HG03103 (cell line): Measurements from ENCODE around the gene RABAC1.

Experiments
- ATAC-seq: cut with Tn5 transposase; IDR thresholded peaks from one replicate; pipeline ENCODE4 v1.9.1; 2021; ENCODE audit warnings: low read depth; ENCODE audit not compliant: unreplicated experiment

Gene RABAC1

DNA sequence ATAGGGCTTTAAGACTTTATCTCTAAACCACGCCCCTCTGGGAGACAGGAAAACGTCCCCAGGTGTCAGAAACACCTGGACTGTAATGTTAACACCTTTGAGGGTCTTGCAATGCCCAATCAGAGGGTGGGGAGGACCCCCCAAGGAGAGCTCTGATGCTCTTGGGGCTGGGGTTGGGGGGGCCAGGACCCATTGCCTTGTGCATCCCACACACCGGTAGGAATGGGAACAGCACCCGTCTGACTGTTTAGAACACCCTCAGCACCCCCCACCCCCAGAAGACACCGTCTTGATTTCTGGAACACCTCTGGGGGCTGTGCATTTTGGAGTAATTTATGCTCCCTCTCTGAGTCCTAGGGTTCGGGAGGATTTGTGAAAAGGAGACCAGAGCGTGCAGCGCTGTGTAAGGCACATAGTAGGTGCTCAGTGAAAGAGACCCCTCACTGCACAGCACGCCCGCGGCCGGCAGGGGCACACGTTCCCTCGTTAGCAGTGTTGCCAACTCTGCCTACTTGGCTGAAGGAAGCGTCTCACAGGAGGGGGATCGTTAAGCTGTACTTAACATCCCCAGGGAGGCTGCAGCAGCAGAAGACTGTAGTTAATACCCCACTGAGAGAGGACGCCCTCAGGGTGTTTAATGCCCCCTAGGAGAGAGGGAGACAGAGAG lies 28.1 kb downstream of the RABAC1 start:
- no peak for ATAC-seq

- ATAC-seq = no peak
These were observed 28.8 kb downstream of the RABAC1 start for GRCh38 chr19:41930322-41930722.

GRCh38 chr19:41929536-41930071 lies 29.5 kb downstream of the RABAC1 start:
- no peak for ATAC-seq

- ATAC-seq = no peak
These were observed 30.2 kb downstream of the RABAC1 start for GRCh38 chr19:41928754-41929535.

GRCh38 chr19:41928221-41928683 lies 30.9 kb downstream of the RABAC1 start, which contains the start of gene ERFL:
Gene ERFL, minus strand, starts transcription at chr19:41928449. Its CDS starts 15,530 bp downstream, at chr19:41912919.
- ATAC-seq = no peak

GRCh38 chr19:41927497-41928192 lies 31.5 kb downstream of the RABAC1 start:
- no peak for ATAC-seq

DNA sequence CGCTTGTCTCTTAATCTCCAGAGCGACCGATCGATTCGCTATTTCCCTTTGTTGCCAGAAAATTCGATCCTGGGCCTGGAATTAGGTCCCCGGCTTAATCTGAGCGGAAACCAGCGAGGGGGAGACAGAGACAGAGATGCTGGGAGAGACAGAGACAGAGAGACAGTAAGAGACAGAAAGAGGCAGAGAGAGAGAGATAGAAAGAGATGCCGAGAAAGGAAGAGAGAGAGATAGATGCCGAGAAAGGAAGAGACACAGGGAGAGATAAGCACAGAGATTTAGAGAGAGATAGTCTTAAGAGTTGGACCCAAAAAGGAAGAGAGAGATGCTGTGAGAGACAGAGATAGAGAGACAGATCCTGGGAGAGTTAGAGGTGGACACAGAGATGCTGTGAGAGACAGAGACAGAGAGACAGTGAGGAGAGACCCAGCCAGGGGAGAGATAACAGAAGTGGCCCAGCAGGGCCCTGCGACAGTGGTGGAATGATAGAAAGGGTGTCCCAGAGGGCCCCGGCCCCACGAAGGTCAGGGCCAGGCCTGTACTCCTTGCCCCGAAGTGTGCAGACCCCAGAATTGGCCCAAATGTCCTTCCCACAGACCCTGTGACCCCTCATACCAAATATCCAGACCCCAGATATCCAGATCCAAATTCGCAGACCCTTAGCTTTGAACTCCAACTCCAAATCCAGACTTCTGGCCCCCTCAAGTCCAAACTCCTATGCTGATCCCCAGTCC lies 32.2 kb downstream of the RABAC1 start:
- no peak for ATAC-seq

DNA sequence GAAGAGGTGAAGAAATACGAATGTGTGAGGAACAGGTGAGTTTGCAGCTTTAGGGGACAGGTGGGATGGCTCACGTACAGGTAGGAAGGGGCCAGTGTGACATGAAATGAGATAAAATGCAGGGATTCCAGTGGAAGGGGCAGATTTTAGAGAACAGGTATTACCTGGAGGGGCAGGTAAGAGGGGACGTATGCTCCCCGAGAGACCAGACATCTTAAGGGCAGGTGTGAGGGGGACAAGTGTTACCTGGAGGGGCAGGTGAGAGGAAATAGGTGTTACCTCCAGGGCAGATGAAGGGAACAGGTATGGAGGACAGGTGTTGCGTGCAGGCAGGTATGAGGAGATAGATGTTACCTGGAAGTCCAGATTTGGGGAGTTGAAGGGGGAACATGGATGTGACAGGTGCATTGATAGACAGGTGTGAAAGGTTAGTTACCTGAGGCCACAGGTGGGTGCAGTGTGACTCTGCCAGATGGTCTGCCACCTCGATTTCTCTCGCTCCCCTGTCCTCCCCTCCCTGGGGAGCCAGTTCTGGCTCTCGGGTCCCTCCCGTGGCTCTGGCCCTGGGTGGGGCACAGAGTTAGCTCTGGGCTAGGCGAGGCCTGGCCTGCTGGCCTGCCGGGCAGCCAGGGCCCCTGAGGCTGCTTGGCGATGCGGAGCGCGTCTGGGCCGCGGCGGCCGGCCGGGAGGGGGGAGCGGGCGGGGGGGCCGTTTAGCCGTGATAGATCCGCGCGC lies 32.9 kb downstream of the RABAC1 start:
- ATAC-seq = no peak

DNA sequence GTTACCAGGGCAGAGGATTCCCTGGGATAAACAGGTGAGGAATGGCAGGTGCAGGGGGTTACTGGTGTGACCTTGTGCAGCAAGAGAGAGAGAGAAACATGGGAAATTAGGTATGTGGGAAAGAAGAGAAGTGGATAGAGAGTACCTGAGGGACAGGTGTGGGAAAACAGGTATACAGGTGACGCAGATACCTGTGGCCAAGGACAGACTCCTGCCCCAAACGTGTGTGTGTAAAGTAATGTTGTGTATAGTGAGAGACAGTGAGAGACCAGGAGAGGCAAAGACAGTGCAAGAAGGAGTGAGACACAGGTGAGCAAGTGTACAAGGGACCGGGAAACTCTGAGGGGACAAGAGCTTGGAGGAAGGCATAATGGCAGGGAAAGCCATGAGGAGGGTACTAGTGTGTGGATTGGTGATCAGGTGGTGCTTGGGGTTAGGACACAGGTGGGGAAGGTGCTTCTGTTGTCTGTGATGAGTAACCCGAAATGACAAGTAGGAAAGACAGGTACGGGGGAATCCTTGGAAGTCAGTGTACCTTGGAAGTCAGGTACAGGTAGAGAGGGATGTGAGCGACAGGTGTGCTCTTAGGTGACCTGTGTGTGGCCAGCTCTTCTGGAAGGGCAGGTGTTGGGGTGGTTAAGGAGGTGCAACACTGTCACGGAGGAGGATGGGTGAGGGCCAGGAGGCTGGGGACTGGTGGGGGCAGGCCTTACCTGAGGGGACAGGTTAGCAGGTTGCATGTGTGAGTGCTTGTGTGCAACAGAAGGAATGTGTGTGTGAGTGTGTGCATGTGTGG lies 33.7 kb downstream of the RABAC1 start:
- ATAC-seq = no peak

DNA sequence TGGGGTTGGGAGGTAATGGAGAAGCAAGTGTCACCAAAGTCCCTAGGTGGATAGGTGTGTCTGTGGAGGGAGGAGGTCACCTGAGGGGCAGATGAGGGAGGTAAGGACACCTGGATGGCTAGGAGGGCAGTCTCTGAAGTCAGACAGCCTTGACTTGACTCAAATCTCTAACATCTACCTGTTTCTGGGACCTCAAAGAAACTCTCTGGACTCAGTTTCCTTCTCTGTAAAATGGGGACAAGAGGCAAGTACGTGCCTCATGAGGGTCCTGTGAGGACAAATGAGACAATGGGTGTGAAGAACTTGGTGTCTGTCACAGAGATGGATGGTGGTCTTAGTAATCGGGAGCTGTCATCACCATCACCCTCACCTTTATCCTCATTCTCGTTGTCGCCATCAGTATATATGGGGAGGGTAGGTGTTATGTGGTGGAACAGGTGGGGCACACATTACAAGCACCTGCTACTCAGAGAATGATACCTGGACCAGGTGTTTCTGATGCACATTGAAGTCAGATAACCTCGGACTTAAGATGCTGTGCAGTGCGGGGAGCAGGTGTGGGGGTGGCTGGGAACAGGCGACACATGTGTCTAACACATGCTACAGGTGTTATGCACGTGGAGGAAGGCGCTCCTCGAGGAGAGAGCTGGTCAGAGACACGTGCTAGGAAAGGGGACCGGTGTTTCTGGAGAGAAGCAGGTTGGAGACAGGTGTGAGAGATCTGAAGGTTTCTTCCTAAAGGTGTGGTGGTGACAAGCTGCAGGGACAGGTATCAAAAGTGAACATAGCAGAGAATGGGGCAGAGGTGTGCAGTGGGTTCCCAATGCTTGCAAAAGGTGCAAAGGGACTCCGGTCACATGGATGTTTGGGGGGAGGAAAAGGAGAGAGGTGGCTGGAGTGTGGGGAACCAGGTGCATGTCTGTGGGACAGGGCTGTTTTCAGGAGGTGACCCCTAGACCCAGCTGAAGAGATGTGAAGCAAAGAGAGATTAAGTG lies 34.7 kb downstream of the RABAC1 start:
- no peak for ATAC-seq

DNA sequence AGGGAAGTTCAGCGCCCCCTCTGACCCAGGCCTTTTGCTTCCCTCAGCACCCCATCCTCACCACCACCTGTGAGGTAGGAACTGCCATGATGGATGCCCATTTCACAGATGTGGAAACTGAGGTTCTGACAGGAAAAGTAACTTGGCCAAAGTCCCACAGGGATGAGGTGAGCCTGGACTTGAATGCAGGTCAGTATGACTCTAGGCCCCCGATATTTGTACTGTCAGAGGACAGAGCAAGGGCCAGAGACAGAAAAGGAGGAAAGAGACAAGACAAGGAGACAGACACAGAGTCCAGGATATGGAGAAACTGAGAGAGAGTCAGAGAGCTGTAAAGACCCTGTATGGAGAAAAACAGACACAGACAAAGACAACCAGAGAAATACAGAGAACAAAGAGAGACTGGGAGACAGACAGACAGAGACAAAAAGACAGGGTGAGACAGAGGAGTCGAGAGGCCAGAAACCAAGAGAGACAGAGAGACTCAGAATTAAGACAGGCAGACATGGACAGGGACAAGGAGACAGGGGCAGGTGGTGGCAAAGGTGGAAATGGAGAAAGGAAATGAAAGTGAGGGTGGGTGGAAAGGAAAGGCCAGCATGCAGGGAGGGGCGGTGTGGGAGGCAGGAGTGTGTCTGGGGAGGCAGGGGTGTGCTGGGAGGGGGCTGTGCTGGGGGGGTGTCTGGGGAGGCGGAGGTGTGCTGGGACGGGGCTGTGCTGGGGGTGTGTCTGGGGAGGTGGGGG lies 35.9 kb downstream of the RABAC1 start:
- ATAC-seq = no peak

DNA sequence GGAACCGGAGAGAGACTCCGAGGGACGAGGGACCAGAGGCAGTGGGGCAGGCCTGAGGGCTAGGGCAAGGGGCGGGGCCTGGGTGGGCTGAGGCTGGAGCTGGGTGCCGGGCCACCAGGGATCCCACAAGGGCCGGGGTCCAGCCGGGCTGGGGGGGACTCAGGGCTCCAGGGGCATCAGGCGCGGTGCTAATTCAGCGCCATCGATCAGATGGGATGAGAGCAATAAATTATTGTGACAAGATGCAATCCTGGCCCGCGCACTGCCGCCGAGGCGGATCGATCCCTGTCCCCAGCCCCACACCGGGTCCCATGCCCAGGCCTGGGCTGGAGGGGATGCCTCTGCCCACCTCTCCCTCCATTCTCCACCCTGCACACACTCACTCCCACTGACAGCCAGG lies 36.5 kb downstream of the RABAC1 start:
- ATAC-seq = no peak

DNA sequence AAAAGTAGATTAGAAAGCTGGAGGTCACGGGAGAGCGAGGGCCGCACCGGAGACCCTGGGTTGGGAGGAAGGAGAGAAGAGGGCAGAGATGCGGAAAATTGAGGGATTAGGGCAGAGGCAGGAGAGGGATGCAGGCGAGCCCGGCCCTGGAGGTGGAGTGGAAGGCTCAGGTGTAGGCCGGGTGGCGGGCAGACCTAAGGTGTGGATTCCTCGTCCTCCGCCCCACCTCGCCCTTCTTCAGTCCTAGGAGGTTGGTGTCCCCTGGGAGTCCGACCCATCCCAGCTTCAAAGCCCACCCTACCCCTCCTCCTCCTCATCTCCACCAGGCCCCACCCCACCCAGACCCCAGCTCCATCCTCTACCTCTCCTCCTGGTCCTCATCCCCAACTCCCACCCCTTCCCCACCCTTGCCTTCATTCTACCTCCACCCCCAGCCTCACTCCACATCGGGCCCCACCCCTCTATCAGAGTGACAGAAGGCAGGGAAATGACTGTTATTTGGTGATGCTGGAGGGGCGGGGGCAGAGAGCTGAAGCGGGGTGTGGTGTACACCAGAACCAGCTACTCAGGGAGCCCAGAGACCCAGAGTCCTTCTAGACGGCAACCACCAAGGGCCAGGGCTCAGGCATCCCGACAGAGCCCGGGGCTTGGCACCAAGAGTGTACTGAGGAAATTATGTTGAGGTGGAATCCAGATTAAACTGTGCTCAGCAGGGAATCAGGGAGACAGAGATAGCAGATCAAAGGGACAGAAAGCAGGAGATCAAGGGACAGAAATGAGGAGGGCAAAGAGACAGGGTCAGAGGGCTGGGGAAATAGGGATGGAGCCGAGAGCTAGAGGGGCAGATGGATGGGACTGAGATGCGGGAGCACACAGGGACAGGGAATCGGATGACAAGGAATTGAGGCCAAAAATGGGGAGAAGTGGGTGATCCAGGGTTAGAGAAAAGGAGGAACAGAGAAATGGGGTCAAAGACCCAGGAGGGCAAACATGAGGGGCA lies 37.2 kb downstream of the RABAC1 start:
- no peak for ATAC-seq

- ATAC-seq = no peak
These were observed 38.1 kb downstream of the RABAC1 start for GRCh38 chr19:41920882-41921576.

DNA sequence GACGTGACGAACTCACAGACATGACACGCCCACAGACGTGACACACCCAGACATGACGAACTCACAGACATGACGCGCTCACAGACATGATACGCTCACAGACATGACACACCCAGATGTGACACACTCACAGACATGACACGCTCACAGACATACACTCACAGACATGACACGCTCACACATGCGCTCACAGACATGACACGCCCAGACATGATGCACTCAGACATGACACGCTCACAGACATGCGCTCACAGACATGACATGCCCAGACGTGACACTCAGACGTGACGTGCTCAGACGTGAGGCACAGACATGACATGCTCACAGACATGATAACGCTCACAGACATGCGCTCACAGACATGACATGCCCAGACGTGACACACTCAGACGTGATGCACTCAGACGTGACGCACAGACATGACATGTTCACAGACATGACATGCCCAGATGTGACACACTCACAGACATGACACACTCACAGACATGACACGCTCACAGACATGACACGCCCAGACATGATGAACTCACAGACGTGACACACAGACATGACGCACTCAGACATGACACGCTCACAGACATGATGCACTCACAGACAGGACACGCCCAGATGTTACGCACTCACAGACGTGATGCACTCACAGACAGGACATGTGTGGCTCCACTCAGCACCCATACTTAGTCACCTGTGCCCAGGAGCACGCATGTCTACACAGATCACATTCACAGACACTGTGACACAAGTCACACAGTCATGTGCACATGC lies 39.0 kb downstream of the RABAC1 start:
- no peak for ATAC-seq
